HepG2 (cell line): ENCODE results near the gene JMY. TPM values are rescaled to one million over a fixed set of nuclear protein-coding genes. Genes with fewer than 3 reads are reported as not detected.

Experiments
- FLYWCH1 ChIP-seq: sonication (generic); formaldehyde crosslinking; IDR thresholded peaks from 2 replicates; pipeline ENCODE4 v1.8.1; 2023; ENCODE audit warnings: mild to moderate bottlenecking, missing genetic modification reagents
- FOXO1 ChIP-seq: sonication (generic); formaldehyde crosslinking; IDR thresholded peaks from 2 replicates; pipeline ENCODE4 v1.4.0; 2020; ENCODE audit warnings: missing genetic modification reagents
- JARID2 ChIP-seq: sonication (generic); formaldehyde crosslinking; IDR thresholded peaks from 2 replicates; pipeline ENCODE4 v1.8.1; 2023; ENCODE audit warnings: missing genetic modification reagents, inconsistent platforms; ENCODE audit not compliant: insufficient replicate concordance
- KDM5A ChIP-seq: fragments of 200-600 bp; sonication (generic); IDR thresholded peaks from 2 replicates; pipeline ENCODE4 v1.7.0; 2018; ENCODE audit warnings: antibody characterized with exemption, mild to moderate bottlenecking, low read length, borderline replicate concordance
- KDM5B ChIP-seq: sonication (generic); formaldehyde crosslinking; IDR thresholded peaks from 2 replicates; pipeline ENCODE4 v1.4.0; 2020; ENCODE audit warnings: missing genetic modification reagents, mild to moderate bottlenecking, borderline replicate concordance
- MAZ ChIP-seq, 2 experiments: sonication (generic) in 1 of 2; formaldehyde crosslinking in 1 of 2; IDR thresholded peaks; 2 replicates each; pipeline versions ENCODE4 v1.5.0 to v1.6.1; 2012 to 2020; ENCODE audit warnings: low read depth in 2 of 2, mild to moderate bottlenecking in 2 of 2, borderline replicate concordance in 1 of 2, improper control_type of control experiment in 1 of 2, low read length in 1 of 2, missing genetic modification reagents in 1 of 2, moderate library complexity in 1 of 2
- MXI1 ChIP-seq: IDR thresholded peaks from 3 replicates; pipeline ENCODE4 v1.6.1; 2012; ENCODE audit warnings: low read depth, low read length, inconsistent platforms, borderline replicate concordance
- TCF12 ChIP-seq, 2 experiments: fragments of 450-650 bp in 1 of 2; sonication (generic) in 1 of 2; formaldehyde crosslinking in 1 of 2; IDR thresholded peaks; 2 replicates each; pipeline versions ENCODE4 v1.6.1 to v1.8.0; 2017 to 2022; ENCODE audit warnings: antibody characterized with exemption in 1 of 2, mild to moderate bottlenecking in 1 of 2, missing genetic modification reagents in 1 of 2, moderate library complexity in 1 of 2
- WIZ ChIP-seq: sonication (generic); formaldehyde crosslinking; IDR thresholded peaks from 2 replicates; pipeline ENCODE4 v1.5.1; 2020; ENCODE audit warnings: mild to moderate bottlenecking, missing genetic modification reagents
- ZNF20 ChIP-seq: sonication (generic); formaldehyde crosslinking; IDR thresholded peaks from 2 replicates; pipeline ENCODE4 v1.4.0; 2020; ENCODE audit warnings: mild to moderate bottlenecking, moderate library complexity, missing genetic modification reagents
- ZNF451 ChIP-seq: sonication (generic); formaldehyde crosslinking; IDR thresholded peaks from 2 replicates; pipeline ENCODE4 v1.5.0; 2020; ENCODE audit warnings: mild to moderate bottlenecking, missing genetic modification reagents
- ZSCAN21 ChIP-seq: sonication (generic); formaldehyde crosslinking; IDR thresholded peaks from 2 replicates; pipeline ENCODE4 v1.8.0; 2022; ENCODE audit warnings: mild to moderate bottlenecking, missing genetic modification reagents, moderate library complexity, borderline replicate concordance
- polyA plus RNA-seq, 8 experiments: library from polyadenylated mRNA; depleted of rRNA in 3 of 8; stranded (reverse) in 7 of 8; unstranded in 1 of 8; fragments of >200 nt; fragmentation: Illumina TruSeq in 4 of 8; extraction: Trizol in 4 of 8; gene quantifications; 2 replicates each; pipeline versions ENCODE4 v1.2.1 to v1.2.3, GENCODE V29; 2011 to 2016; ENCODE audit warnings: low read depth in 4 of 8, missing spikeins in 1 of 8, mixed read lengths in 1 of 8; ENCODE audit not compliant: insufficient read depth in 1 of 8
- total RNA-seq, 5 experiments: library from RNA; depleted of rRNA; stranded (reverse); fragments of >200 nt; fragmentation: Illumina TruSeq; extraction: Trizol; gene quantifications; 2 replicates each; pipeline ENCODE4 v1.2.3, GENCODE V29; 2016; ENCODE audit warnings: low read depth in 1 of 5
- TF ChIP-seq, protein P1 (sequence below): sonication (generic); formaldehyde crosslinking; IDR thresholded peaks from 2 replicates; pipeline ENCODE4 v1.5.0; 2020; ENCODE audit warnings: mild to moderate bottlenecking, missing genetic modification reagents
- TF ChIP-seq, protein P2 (sequence below): sonication (generic); formaldehyde crosslinking; IDR thresholded peaks from 2 replicates; pipeline ENCODE4 v1.4.0; 2020; ENCODE audit warnings: missing genetic modification reagents
- TF ChIP-seq, protein P3 (sequence below): conservative IDR thresholded peaks from 2 replicates; pipeline ENCODE4 v1.6.1; 2018; ENCODE audit warnings: missing genetic modification reagents
- TF ChIP-seq, protein P4 (sequence below): sonication (generic); formaldehyde crosslinking; IDR thresholded peaks from 2 replicates; pipeline ENCODE4 v1.4.0; 2020; ENCODE audit warnings: missing genetic modification reagents
- TF ChIP-seq, protein P5 (sequence below): sonication (generic); formaldehyde crosslinking; IDR thresholded peaks from 2 replicates; pipeline ENCODE4 v1.8.1; 2023; ENCODE audit warnings: missing genetic modification reagents, mild to moderate bottlenecking, borderline replicate concordance

The JMY gene
- total and polyA plus RNA-seq, 2 of the 13 experiments (the other 11 are each of a cell fraction or from before 2014, with no cell fraction given) = 4.0 to 4.2 TPM

DNA sequence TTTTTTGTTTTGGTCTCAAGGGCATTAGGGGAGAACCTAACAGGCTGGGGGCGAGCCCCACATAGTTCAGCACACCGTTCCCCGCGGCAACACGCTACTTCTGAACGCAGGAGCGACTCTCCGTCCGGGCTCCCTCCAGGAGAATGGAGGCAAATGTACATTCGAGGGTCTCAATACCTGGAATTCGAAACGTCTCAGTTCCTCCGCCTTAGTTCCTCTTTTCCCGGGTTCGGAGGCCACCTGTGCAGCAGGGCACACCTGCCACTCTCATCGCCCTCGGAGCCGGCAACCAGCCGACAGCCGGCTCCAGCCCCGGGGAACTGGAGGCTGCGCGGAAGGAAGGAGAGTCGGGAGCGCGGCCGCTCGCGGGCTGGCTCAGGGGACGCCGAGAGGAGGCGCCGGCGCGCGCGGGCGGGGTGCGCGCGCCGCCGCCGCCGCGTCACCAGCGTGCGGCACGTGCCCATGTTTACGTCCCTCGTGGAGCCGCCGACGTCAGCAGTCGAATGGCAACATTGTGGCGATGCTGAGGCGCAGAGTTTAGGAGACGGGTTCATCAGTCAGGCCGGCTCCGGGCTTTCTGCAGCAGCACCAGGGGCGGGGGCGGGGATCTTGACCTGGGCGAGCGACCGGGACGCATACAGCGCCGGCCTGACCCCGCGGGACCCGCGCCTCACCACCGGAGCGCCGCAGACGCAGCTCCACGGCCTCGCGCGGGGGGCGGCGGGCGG is at the start of gene JMY (continued):
- TF ChIP-seq ZNF451 (CRISPR knock-in tag) (0 out of 2 replicates have a peak, but pooled peaks have one; percentile 16), FLYWCH1 (CRISPR knock-in tag) (0 out of 2 replicates have a peak, but pooled peaks have one; percentile 16), TCF12 (IDR thresholded peaks at IDR 0.05) (no peak), TCF12 (CRISPR knock-in tag; IDR thresholded peaks at IDR 0.05) (no peak), JARID2 (CRISPR knock-in tag) (no peak), MXI1 (peak; percentile 75; the same call in 2 of the 3 replicates), KDM5A (peak; percentile 50; the same call in 1 of the 2 replicates), WIZ (CRISPR knock-in tag) (no peak), MAZ (IDR thresholded peaks at IDR 0.05; ENCODE audit: borderline replicate concordance, low read depth, low read length) (no peak), MAZ (CRISPR knock-in tag; IDR thresholded peaks at IDR 0.05; ENCODE audit: low read depth) (peak; percentile 79), ZNF20 (CRISPR knock-in tag) (no peak), KDM5B (CRISPR knock-in tag) (peak; percentile 56; the same call in 1 of the 2 replicates), ZSCAN21 (peak; percentile 45; the same call in 1 of the 2 replicates), FOXO1 (peak; percentile 62)
- TF ChIP-seq, protein P1, sequence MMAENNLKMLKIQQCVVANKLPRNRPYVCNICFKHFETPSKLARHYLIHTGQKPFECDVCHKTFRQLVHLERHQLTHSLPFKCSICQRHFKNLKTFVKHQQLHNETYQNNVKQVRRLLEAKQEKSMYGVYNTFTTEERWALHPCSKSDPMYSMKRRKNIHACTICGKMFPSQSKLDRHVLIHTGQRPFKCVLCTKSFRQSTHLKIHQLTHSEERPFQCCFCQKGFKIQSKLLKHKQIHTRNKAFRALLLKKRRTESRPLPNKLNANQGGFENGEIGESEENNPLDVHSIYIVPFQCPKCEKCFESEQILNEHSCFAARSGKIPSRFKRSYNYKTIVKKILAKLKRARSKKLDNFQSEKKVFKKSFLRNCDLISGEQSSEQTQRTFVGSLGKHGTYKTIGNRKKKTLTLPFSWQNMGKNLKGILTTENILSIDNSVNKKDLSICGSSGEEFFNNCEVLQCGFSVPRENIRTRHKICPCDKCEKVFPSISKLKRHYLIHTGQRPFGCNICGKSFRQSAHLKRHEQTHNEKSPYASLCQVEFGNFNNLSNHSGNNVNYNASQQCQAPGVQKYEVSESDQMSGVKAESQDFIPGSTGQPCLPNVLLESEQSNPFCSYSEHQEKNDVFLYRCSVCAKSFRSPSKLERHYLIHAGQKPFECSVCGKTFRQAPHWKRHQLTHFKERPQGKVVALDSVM = 0 out of 2 replicates have a peak, but pooled peaks have one; percentile 9
- TF ChIP-seq, protein P2, sequence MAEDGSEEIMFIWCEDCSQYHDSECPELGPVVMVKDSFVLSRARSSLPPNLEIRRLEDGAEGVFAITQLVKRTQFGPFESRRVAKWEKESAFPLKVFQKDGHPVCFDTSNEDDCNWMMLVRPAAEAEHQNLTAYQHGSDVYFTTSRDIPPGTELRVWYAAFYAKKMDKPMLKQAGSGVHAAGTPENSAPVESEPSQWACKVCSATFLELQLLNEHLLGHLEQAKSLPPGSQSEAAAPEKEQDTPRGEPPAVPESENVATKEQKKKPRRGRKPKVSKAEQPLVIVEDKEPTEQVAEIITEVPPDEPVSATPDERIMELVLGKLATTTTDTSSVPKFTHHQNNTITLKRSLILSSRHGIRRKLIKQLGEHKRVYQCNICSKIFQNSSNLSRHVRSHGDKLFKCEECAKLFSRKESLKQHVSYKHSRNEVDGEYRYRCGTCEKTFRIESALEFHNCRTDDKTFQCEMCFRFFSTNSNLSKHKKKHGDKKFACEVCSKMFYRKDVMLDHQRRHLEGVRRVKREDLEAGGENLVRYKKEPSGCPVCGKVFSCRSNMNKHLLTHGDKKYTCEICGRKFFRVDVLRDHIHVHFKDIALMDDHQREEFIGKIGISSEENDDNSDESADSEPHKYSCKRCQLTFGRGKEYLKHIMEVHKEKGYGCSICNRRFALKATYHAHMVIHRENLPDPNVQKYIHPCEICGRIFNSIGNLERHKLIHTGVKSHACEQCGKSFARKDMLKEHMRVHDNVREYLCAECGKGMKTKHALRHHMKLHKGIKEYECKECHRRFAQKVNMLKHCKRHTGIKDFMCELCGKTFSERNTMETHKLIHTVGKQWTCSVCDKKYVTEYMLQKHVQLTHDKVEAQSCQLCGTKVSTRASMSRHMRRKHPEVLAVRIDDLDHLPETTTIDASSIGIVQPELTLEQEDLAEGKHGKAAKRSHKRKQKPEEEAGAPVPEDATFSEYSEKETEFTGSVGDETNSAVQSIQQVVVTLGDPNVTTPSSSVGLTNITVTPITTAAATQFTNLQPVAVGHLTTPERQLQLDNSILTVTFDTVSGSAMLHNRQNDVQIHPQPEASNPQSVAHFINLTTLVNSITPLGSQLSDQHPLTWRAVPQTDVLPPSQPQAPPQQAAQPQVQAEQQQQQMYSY (CRISPR knock-in tag) = peak; percentile 32; the same call in 1 of the 2 replicates
- TF ChIP-seq, protein P3, sequence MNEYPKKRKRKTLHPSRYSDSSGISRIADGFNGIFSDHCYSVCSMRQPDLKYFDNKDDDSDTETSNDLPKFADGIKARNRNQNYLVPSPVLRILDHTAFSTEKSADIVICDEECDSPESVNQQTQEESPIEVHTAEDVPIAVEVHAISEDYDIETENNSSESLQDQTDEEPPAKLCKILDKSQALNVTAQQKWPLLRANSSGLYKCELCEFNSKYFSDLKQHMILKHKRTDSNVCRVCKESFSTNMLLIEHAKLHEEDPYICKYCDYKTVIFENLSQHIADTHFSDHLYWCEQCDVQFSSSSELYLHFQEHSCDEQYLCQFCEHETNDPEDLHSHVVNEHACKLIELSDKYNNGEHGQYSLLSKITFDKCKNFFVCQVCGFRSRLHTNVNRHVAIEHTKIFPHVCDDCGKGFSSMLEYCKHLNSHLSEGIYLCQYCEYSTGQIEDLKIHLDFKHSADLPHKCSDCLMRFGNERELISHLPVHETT = no peak
- TF ChIP-seq, protein P4, sequence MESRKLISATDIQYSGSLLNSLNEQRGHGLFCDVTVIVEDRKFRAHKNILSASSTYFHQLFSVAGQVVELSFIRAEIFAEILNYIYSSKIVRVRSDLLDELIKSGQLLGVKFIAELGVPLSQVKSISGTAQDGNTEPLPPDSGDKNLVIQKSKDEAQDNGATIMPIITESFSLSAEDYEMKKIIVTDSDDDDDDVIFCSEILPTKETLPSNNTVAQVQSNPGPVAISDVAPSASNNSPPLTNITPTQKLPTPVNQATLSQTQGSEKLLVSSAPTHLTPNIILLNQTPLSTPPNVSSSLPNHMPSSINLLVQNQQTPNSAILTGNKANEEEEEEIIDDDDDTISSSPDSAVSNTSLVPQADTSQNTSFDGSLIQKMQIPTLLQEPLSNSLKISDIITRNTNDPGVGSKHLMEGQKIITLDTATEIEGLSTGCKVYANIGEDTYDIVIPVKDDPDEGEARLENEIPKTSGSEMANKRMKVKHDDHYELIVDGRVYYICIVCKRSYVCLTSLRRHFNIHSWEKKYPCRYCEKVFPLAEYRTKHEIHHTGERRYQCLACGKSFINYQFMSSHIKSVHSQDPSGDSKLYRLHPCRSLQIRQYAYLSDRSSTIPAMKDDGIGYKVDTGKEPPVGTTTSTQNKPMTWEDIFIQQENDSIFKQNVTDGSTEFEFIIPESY (CRISPR knock-in tag) = no peak
- TF ChIP-seq, protein P5, sequence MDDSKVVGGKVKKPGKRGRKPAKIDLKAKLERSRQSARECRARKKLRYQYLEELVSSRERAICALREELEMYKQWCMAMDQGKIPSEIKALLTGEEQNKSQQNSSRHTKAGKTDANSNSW (CRISPR knock-in tag) = no peak; the same call in 1 of the 2 replicates
